GM18858 (cell line): ENCODE results near the gene GPM6B.

Experiments used
- ATAC-seq: cut with Tn5 transposase; IDR thresholded peaks from one replicate; pipeline ENCODE4 v1.9.1; 2021; ENCODE audit not compliant: unreplicated experiment

GPM6B gene

DNA sequence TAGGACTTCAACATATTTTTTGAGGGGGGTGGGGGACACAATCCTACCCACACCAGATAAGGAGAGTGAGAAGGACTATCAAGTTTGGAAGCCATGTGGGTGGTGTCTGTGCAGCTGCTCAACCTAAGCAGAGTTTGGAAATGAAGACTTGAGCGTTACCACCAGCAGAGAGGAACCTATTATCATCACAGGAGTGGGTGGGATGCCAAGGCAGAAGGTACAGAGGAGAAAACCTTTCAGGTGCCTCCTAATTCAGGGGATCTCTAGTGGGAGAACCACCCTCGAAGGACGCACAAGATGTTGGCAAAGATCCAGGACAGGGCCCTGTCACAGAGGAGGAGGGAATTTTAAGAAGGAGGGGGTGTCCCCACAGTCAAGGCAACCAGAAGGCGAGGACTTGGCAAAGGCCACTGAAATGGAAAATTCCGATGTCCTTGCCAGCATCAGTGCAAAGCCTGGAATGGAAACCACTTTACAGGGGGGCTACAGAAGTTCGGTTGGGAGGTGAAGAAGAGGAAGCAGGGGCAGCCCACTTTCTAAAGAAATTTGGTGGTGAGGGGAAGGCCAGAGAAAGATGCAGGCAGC lies 8.4 kb upstream of the GPM6B start:
- no peak for ATAC-seq

DNA sequence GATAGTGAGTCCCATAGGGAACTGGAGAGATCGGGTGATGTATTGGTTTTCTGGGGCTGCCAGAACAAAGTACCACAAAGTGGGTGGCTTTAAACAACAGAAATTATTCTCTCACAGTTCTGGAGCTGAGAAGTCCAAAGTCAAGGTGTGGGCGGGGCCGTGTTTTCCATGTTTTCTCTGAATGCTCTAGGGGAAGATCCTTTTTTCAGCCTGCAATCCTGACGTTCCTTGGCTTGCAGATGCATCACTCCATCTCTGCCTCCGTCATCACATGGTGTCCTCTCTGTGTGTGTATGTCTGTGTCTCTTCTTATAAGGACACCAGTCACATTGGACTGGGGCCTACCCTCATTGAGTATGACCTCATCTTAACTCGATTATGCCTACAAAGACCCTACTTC lies 7.9 kb upstream of the GPM6B start:
- no peak for ATAC-seq

DNA sequence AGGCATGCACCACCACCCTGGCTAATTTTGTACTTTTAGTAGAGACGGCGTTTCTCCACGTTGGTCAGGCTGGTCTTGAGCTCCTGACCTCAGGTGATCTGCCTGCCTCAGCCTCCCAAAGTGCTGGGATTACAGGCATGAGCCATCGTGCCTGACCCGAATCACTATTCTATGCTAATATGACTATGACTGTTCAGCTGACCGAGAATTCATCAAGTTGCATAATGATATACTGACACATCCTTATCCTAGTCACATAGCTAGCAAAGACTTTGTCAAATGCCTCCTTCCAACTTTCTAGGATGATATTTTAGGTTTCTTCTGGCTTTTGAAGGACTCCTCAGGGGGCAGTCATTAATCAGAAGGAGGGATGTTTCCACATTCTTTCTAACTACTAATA lies 4.8 kb upstream of the GPM6B start:
- no peak for ATAC-seq

DNA sequence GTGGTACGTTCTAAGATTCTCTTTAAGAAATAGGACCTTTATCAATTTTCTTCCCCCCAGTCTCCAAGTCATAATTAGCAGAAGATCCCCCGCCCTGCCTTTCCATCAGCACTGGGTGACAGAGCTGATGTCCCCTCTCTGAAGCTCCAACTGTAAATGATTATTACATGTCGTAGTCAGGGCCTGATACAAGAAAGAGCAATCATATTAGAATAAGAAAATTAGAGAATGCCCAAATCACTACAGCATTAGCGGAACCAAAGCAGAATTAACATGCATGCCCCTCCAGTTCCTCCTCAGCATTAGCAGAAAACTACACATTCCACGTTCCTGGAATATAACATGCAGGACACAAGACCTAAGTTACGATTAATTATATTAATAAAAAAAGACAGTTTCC lies 717 bp downstream of the GPM6B start:
- no peak for ATAC-seq

DNA sequence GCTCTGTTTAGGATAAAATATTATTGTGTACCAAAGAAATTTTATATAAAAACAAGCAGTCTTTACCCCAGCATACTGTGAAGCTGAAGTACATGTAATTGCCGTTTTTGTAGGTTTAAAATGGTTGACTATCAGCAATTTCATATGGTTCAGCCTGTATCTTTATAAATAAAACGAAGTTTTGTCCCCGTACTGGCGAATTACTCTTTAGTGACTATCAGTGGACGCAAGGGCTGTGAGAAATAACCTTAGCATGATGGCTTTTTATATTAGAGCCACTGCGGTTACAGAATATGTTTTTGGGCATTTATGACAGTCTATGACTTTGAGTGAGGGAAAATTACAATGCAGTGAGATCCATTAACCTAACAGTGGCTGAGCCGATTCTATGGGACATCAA lies 1.2 kb downstream of the GPM6B start:
- no peak for ATAC-seq

DNA sequence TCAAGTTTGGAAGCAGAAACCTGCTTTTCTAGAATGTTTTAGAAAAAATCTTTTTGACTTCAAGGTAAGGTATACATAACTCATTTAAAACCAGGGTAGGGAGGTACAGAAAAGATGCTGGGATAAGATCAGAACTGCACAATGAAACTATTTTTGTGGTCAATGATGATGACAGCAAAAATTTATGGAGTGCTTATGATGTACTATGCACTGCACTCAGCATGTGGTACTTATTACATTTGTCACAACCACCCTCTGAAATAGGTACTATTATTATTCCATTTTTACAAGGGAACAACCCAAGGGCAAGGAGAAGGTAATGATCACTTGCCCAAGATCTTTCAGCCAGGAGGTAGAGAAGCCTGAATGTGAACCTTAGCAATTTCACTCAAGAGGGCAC lies 8.0 kb downstream of the GPM6B start:
- no peak for ATAC-seq

DNA sequence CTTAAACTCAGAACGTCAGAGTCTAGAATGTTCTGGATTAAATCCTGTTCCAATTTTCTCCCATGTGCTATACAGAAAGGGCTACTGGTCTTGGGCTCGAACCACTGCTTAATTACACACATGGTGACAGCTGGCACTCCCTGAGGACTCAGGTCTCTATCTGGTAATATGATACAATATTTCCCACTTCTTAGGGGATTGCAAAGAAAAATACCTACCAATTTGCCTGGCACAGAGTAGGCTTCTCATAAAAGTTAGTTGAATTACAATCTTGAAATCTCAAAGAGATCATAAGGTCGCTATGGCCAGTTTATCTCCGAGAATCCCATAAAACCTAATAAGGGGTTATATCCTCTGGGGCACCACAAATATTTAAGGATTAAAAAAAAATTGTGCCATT lies 8.6 kb downstream of the GPM6B start:
- no peak for ATAC-seq

DNA sequence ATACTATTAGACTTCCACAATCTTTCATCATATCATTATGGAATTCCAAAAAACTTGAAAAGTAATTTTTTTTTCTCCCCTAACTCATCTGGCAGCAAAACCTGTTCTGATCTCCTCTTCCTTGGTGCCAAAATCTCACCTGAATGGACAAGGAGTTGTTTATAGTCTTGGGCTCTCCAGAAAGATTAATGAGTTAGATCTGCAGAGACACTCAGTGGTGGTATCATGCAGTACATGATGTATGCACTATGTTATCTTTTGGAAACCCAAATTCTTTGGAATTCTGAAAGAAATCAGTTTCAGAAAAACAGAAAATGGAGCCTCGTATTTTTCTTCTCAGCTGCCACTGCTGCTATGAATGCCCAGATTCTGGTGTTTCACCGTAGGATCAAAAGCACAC lies 11.7 kb downstream of the GPM6B start:
- no peak for ATAC-seq

DNA sequence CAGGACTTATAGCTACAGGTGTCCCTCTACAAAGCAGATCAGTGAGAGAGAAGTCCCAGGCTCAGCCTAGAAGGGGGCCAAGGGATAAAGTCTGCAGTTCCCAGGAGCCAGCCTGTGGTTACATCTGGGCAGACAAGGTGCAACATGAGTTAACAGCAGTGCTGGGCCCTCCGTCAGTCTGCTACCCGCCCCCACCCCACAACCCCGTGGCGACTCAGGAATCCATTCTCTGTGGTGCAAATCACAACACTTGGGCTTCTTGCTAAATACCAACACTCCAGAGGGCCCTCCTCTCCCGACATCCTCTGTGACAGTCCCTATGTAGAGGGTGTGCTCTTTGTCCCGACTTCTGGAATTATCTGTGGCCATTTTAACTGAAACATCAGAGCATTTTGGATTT lies 13.8 kb downstream of the GPM6B start:
- ATAC-seq: no peak

DNA sequence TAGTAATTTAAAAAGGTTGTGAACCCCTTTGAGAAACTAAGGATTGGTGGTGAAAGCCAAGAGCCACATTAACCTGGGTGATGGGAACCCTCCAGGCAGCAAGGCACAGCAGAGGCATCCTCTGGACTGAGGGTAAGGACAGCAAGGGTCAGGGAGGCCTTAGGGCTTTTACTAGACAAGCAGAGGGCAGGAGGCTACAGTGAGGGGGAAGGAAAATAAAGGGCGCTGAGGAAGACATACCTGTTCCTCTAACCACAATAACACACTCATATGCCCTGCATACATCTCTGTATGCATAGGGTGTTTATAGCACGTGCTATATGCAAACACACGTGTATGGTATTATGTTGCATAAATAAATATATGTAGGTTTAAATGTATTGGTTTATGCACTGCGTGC lies 18.7 kb downstream of the GPM6B start:
- ATAC-seq: no peak

DNA sequence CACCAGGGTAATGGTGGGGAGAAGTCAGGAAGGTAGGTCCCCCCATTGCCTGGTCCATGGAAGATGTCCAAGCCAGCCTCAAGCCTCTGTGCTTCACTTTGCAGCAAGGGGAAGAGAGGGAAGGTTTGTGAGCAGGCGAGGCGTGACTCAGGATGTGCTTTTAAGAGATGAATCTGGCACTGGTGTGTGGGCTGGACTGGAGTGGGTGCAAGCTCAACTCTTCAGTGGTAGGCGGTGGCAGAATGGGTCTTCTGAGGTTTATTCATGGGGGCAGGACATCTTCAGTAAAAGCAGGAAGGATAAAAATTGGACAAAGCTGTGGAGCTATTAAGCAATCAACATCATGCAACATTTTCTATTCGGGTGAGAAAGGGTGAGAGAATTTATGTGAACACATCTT lies 19.4 kb downstream of the GPM6B start:
- no peak for ATAC-seq

DNA sequence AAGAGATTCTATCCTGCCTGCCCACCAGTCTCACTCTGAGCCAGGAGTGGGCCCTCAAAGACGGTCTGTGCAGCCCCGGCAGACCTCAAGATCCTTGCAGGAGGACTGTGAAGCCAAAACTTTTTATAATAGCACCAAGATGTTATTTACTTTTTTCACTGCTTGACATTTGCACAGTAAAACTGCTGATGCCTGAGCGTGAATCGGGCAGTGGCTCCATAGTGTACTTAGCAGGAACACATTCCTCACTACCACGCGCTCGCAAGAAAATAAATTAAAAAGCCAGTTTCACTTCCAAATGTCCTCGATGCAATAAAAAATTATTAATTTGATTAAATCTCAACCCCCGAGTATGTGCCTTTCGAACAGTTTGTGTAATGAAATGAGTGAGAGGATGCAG lies 22.5 kb downstream of the GPM6B start:
- no peak for ATAC-seq

DNA sequence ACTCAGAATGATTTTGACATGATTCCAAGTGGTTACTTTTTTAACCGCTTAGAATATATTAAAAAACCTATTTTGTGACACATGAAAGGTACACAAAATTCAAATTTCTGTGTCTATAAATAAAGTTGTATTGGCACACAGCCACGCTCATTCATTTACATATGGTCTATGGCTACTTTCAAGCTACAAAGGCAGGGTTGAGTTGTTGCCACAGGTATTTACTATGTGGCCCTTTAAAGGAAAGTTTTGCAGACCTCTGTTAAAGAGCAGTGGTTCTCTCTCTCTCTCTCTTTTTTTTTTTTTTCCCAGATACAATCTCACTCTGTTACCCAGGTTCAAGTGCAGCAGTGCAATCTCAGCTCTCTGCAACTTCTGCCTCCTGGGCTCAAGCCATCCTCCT lies 23.0 kb downstream of the GPM6B start:
- no peak for ATAC-seq

DNA sequence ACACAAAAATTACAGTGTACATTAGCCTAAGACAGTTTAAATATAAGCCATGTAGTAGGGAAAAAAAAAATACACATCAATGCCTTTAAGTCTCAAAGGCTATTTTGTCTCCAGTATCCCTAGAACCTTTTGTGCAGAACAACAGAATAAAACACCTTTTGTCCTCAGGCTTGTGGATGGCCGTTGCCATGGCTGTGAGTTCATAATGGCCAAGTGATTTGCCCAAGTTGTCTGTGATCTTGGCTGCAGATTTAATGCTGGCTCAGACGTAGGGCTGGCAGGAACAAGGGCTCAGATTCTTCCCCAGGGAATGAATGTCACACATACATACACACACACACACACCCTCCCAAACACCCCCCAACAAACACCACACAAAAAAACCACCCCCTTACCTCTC lies 25.3 kb downstream of the GPM6B start:
- ATAC-seq: no peak

DNA sequence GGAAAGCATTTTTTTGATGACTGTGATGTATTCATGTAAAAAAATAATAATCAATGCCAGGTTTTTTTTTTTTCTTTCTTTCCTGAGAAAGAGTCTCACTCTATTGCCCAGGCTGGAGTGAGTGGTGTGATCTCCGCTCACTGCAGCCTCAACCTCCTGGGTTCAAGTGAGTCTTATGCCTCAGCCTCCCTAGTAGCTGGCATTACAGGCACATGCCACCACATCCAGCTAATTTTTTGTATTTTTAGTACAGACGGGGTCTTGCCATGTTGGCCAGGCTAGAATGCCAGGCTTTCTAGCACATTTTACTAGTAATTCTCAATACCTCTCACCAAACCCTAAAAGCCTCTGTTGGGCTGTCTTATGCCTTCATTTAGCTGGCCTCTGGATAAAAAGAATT lies 25.7 kb downstream of the GPM6B start:
- no peak for ATAC-seq

DNA sequence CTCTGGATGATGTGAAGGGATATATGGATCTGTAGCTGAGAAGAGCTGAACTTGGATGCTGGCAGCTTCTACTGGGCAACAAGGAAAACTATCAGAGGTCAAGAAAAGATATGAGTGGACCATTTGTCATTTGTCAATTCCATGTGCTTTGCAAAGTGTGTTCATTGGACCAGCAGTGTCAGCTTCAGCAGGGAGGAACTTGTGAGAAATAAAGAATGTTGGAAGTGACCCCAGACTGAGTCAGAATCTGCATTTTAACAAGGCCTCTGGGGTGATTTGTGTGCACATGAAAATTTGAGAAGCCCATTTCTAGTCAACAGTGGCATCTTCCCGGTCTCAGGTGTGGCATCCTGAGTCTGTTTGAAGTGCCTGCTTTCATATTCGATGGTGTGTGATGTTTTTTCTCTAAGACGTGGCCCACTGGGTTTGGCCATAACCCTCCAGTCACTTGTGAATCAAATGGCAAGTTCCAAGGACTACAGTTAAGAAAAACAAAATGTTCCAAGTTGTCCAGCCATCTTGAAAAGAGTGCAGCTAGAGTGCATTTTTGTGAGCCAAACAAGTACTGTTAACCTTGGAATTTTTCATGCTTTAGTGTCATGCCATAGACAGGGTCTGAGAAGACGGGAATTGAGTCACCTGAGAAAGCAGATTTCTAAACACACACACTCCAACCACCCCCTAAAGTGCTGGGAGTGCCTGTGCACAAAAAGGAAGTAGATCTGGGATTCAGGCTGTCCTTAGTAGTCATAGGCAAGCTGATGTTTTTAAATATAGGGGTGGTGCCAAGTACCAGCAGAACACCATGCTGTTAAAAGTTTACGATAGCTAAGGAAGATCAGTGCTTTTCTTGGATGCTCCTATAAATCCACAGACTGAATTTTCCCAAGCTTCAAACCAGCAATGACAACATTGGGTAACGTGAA lies 26.4 kb downstream of the GPM6B start:
- no peak for ATAC-seq

DNA sequence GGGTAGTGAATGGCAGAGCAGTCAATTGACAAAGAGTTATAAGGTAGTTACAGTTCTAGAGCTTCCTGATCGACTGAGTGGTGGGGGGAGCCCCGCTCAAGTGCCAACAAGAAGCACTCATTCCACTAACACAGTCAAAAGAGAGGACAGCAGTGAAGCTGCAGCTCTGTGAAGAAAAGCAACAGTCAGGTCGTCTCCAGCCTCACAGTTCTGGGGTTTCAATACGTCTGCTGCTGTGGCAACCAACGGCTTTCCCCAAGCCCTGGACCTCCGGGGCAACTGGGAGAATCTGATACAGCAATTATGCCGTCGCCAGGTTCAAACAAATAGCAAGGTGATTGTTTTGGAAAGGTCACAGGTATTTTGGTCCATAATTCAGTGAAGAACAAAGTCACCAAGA lies 30.8 kb downstream of the GPM6B start:
- ATAC-seq: no peak

DNA sequence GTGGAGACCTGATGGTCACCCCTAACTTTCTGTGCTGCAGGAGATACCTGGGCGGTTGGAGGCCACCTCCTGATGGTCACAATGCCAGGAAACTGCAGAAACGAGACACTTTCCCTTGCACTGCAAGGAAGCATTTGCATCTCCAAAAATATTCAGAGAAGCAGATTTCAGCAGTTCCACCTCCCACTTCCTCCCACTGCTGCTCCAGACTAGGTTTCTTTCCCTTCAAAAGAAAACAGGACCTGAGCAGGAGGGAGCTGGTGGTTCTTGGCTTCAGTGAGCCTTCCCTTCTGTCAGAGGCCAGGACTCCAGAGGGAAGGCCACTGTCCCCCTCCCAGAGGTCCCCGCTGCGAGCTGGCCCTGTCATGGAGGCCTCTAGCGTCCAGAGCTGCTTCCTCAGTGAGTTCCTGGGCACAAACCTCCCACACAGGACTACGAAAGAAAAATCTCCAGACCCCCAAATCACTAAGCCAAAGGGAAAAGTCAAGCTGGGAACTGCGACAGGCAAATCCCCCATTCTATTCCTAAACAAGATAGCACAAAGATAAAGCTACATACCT lies 35.9 kb downstream of the GPM6B start:
- ATAC-seq: no peak

DNA sequence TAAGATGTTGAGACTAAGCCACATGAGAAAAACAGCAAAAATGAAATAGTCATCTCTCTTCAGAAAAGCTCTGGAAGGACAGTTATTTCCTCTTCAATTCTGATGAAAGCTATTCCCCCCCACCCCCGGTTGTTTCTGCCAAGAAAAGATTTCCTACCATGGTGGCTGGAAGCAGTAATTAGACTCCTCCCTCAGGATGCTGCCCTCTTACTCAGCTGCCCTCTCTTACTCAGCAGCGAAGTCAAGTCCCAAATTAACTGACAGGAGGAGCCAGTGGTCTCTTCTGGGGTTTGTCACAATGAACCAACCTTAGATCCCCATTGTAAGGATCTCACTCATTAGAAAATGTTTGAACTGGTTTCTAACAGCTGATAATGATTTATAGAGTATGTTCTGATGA lies 38.0 kb downstream of the GPM6B start:
- no peak for ATAC-seq

DNA sequence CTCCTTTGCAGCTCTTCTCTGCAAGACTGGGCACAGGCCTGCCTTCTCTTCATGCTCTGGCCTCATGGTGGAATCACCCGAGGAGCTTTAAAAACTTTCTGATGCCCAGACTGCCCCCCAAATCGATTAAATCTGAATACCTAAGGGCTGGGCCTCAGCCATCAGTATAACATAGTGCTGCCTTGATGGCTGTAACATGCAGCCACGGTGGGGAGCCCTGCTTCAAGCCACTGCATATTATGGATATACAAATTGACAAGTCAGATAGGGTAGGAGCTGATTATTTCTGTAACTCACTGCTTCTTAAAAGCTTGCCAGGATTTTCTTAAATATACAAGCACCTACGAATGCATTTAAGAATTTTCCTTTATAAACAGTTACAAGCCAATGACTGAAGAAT lies 40.5 kb downstream of the GPM6B start:
- no peak for ATAC-seq

DNA sequence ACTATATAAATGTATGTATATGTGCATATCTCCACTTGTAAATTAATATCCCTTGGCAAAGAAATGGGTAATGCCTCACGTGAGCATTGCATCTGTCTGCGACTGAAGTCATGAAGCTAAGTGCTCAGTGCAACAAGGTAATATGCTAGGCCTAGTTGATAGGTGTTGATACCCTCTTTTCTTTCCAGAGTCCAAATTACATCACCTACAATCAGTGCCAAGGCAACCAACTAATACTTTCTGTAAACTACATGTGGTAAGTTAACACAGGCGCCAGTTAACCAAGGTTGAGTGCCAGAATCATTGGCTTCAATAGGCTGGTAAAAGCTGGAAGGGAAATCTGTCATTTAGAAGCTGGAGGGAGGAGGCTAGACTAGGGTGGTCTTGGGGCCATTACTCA lies 41.1 kb downstream of the GPM6B start:
- ATAC-seq: no peak

DNA sequence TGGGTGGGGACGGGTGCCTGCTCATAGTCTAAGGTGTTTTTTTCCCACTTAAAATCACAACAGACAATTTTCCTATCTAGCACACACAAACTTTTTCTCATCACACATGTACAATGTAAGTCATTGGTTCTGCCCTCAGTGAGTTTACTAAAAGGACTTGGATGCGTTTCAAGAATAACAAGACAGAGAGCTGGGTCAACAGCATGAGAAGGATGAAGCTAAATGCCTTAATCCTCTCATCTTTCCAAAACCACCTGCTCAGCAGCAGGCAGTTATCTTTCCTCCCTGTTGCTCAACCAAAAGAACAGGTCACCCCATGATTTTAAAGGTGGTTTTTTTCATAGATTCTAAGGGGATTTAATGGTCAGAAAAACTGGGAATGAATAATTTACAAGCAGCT lies 42.2 kb downstream of the GPM6B start:
- no peak for ATAC-seq
